Hepatocyte (in vitro differentiated cells): ENCODE results near the gene GTSE1.

Experiments
- CTCF ChIP-seq: fragments of 200-600 bp; sonication (generic); IDR thresholded peaks from 2 replicates; pipeline ENCODE4 v1.5.1; 2016; ENCODE audit warnings: antibody characterized with exemption, mild to moderate bottlenecking; ENCODE audit not compliant: poor library complexity
- EZH2 ChIP-seq: fragments of 200-600 bp; sonication (generic); IDR thresholded peaks from 2 replicates; pipeline ENCODE4 v1.6.1; 2016; ENCODE audit warnings: antibody characterized with exemption, mild to moderate bottlenecking, borderline replicate concordance

- TF ChIP-seq CTCF = no peak
- no peak for TF ChIP-seq EZH2
These were observed 62.1 kb downstream of the GTSE1 start for GRCh38 chr22:46358766-46359165.
